DOHH2 (cell line): ENCODE results near the gene TPRN.

ENCODE experiments used
- H3F3A ChIP-seq: fragments of 200-600 bp; sonication (generic), shearing (Covaris generic); 2 replicates; pipeline ENCODE4 v1.6.0; 2016; ENCODE audit warnings: antibody characterized with exemption, mild to moderate bottlenecking; ENCODE audit not compliant: control insufficient read depth, insufficient read depth
- H3K27ac ChIP-seq: fragments of 200-600 bp; sonication (generic); 2 replicates; pipeline ENCODE4 v1.5.1; 2014; ENCODE audit warnings: low read depth, mild to moderate bottlenecking, low read length, moderate library complexity
- H3K27me3 ChIP-seq: fragments of 200-600 bp; sonication (generic); 2 replicates; pipeline ENCODE4 v1.6.1; 2014; ENCODE audit warnings: mild to moderate bottlenecking, low read length, mixed read lengths; ENCODE audit not compliant: control insufficient read depth
- H3K36me3 ChIP-seq: fragments of 200-600 bp; sonication (generic); 2 replicates; pipeline ENCODE4 v1.6.1; 2014; ENCODE audit warnings: mild to moderate bottlenecking, low read length, moderate library complexity, mixed read lengths; ENCODE audit not compliant: control insufficient read depth
- H3K4me1 ChIP-seq: fragments of 200-600 bp; sonication (generic); 2 replicates; pipeline ENCODE4 v1.6.1; 2014; ENCODE audit warnings: mild to moderate bottlenecking, low read length, mixed read lengths; ENCODE audit not compliant: control insufficient read depth
- H3K4me2 ChIP-seq: fragments of 200-600 bp; sonication (generic); 2 replicates; pipeline ENCODE4 v1.6.0; 2014; ENCODE audit warnings: mild to moderate bottlenecking, low read length, moderate library complexity
- H3K4me3 ChIP-seq: fragments of 200-600 bp; sonication (generic); 2 replicates; pipeline ENCODE4 v1.5.1; 2014; ENCODE audit warnings: mild to moderate bottlenecking, low read length, mixed read lengths
- H3K79me2 ChIP-seq: fragments of 200-600 bp; sonication (generic); 2 replicates; pipeline ENCODE4 v1.6.1; 2014; ENCODE audit warnings: mild to moderate bottlenecking, low read length, mixed read lengths; ENCODE audit not compliant: control insufficient read depth
- H3K9me2 ChIP-seq: fragments of 200-600 bp; sonication (generic); replicated peaks from 2 replicates; pipeline ENCODE4 v1.6.1; 2014; ENCODE audit warnings: mild to moderate bottlenecking, low read length, mixed read lengths; ENCODE audit not compliant: control insufficient read depth
- H3K9me3 ChIP-seq: fragments of 200-600 bp; sonication (generic); 2 replicates; pipeline ENCODE4 v1.6.1; 2014; ENCODE audit warnings: antibody characterized with exemption, low read length, mixed read lengths; ENCODE audit not compliant: control insufficient read depth, insufficient read depth
- H4K20me1 ChIP-seq: fragments of 200-600 bp; sonication (generic); 2 replicates; pipeline ENCODE4 v1.6.0; 2014; ENCODE audit warnings: low read depth, mild to moderate bottlenecking, antibody characterized with exemption, low read length, moderate library complexity; ENCODE audit not compliant: control insufficient read depth, insufficient read depth
- CTCF ChIP-seq: fragments of 200-600 bp; sonication (generic); IDR thresholded peaks from one replicate; pipeline ENCODE4 v1.5.1; 2014; ENCODE audit warnings: antibody characterized with exemption, mild to moderate bottlenecking, low read depth, low read length; ENCODE audit not compliant: poor library complexity, severe bottlenecking
- EZH2phosphoT487 ChIP-seq: fragments of 200-600 bp; sonication (generic); IDR thresholded peaks from 2 replicates; pipeline ENCODE4 v1.6.1; 2017; ENCODE audit warnings: borderline replicate concordance, mild to moderate bottlenecking, antibody characterized with exemption, low read length, moderate library complexity, mixed read lengths

TPRN gene

DNA sequence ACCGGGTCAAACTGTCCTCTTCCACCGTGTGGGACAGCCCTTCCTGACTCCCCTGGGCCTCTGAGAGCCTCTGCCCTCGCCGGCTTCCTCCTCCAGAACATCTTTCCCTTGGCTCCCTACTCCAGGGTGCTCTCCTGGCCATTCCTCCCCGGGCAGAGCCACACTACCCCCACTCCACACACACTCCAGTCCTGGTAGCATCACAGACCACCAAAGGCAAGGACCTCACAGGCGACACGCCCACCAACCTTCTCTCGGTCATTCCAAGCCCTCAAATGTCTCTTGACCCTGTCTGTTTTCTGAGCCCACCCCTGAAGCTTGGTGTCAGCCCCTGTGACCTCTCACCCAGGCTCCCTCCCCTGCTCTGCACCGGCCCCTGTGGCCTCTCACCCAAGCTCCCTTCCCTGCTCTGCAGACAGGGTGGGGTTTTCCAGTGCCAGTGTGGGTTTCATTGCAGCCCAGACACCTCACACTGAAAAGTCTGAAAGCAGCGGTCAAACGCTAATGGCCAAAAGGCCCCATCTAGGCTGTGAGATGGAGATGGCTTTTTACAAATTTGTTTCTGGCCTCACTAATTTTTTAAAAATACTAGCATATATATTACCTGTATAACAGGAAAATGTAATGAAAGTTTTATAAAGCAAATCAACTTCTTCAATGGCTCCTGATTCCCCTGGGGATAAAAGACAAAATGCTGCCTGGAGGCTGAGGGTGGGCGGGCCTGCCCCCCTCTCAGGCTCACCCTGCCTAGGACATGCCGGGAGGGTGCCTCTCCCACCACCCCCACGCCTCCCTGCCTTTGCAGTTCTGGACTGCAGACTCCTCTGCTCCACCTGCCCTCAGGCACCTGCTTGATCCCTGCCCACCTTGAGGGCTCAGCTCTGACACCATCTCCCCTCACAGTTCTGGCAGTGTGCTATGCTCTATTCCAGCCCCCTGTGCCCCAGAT lies 41.2 kb downstream of the TPRN start:
- Histone ChIP-seq H3K4me2 (peak overlapping the region; percentile 51; the same call in 1 of the 2 replicates), H3K36me3 (no peaks in the 10 kb centered on the region), H3K9me2 (no peaks in the 10 kb centered on the region), H3F3A (no peaks in the 10 kb centered on the region), H3K27ac (no peak overlapping the region), H3K4me3 (no peak overlapping the region), H4K20me1 (no peaks in the 10 kb centered on the region; the same call in 1 of the 2 replicates), H3K9me3 (no peaks in the 10 kb centered on the region), H3K4me1 (peaks cover 37% of the 10 kb centered on the region), H3K79me2 (no peaks in the 10 kb centered on the region), H3K27me3 (peaks cover 24% of the 10 kb centered on the region)
- TF ChIP-seq CTCF (no peak), EZH2phosphoT487 (no peak)

GRCh38 chr9:137158625-137159024 lies 41.9 kb downstream of the TPRN start:
- no peak overlapping the region for H3K27ac ChIP-seq
- no peaks in the 10 kb centered on the region for H3K79me2 ChIP-seq
- H3K9me3 ChIP-seq, result no peaks in the 10 kb centered on the region
- H3K4me1 ChIP-seq, result peaks cover 37% of the 10 kb centered on the region
- H3K9me2 ChIP-seq, result no peaks in the 10 kb centered on the region
- peak overlapping the region; percentile 24; the same call in 1 of the 2 replicates for H3K4me3 ChIP-seq
- TF ChIP-seq EZH2phosphoT487 (no peak), CTCF (no peak)
- no peaks in the 10 kb centered on the region for H3K36me3 ChIP-seq
- no peaks in the 10 kb centered on the region; the same call in 1 of the 2 replicates for H4K20me1 ChIP-seq
- peaks cover 24% of the 10 kb centered on the region for H3K27me3 ChIP-seq
- H3F3A ChIP-seq, result no peaks in the 10 kb centered on the region
- H3K4me2 ChIP-seq, result peak overlapping the region; percentile 51

DNA sequence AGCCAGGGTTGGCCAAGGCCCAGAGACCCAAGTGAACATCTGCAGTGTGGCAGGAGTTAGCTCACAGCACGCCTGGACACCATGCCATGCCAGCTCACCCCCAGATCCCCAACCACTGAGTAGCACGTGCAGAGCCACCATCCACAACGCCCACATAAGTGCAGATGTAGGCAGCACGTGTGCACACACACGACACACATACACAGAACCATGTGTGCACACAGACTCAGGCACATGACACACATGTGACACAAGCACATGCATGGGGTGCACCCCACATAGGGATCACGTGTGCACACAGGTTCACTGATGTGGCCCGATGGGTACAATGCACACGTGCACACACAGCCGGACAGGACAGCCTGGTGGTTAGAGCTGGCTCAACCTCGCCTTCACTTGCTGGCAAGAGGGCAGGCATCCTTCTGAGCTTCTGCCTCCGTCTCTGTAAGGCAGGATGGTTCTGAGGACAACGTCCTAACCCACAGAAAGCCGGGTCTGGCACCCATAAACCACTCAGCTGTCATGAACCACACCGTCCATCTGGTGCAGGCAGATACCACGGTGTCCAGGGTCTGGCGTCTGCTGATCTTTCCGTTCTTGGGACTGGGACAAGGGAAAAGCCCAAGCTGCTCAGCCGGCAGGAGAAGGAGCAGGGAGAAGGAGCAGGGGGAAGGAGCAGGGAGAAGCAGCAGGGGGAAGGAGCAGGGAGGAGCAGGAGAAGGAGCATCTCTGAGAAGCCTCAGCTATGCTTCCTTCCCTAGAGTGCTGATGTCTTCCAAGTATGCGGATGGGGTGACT lies 42.7 kb downstream of the TPRN start:
- H3K27ac ChIP-seq, result no peak overlapping the region
- H3K27me3 ChIP-seq, result peaks cover 24% of the 10 kb centered on the region
- TF ChIP-seq CTCF (no peak), EZH2phosphoT487 (no peak)
- no peak overlapping the region; the same call in 1 of the 2 replicates for H3K4me3 ChIP-seq
- no peaks in the 10 kb centered on the region for H3K36me3 ChIP-seq
- H3K4me1 ChIP-seq, result peaks cover 37% of the 10 kb centered on the region
- no peaks in the 10 kb centered on the region for H3K79me2 ChIP-seq
- 0 out of 2 replicates have a peak, but pooled peaks cover 4% of the 10 kb centered on the region for H3K9me3 ChIP-seq
- peak overlapping the region; percentile 51 for H3K4me2 ChIP-seq
- H3K9me2 ChIP-seq, result no peaks in the 10 kb centered on the region
- no peaks in the 10 kb centered on the region; the same call in 1 of the 2 replicates for H4K20me1 ChIP-seq
- H3F3A ChIP-seq, result no peaks in the 10 kb centered on the region
